Prostate gland (tissue), 2 donors: ENCODE data around the gene SLC12A8. TPM values are rescaled to one million over a fixed set of nuclear protein-coding genes. Genes with fewer than 3 reads are reported as not detected.

Experiments
- DNase-seq: peaks from one replicate; pipeline ENCODE4 v3.0.0-alpha.2; 2019; ENCODE audit warnings: low spot score
- H3K27ac ChIP-seq, 2 donors: fragments of 200-600 bp; sonication (generic); 2 replicates each; pipeline ENCODE4 v1.5.1; 2017 to 2019
- H3K27me3 ChIP-seq: fragments of 200-600 bp; sonication (generic); replicated peaks from 2 replicates; pipeline ENCODE4 v1.5.1; 2019; ENCODE audit not compliant: insufficient read depth
- H3K36me3 ChIP-seq, 2 donors: fragments of 200-600 bp; sonication (generic); 1 replicate in 1 of 2; 2 replicates in 1 of 2; pipeline versions ENCODE4 v1.5.1 to v1.8.1; 2017 to 2019
- H3K4me1 ChIP-seq: fragments of 200-600 bp; sonication (generic); replicated peaks from 2 replicates; pipeline ENCODE4 v1.5.1; 2019
- H3K4me3 ChIP-seq, 2 donors: fragments of 200-600 bp; sonication (generic); 2 replicates each; pipeline ENCODE4 v1.5.1; 2017 to 2019
- H3K9me3 ChIP-seq: fragments of 200-600 bp; sonication (generic); 2 replicates; pipeline ENCODE4 v1.5.1; 2017
- POLR2A ChIP-seq: fragments of 450-650 bp; IDR thresholded peaks from one replicate; pipeline ENCODE4 v1.6.1; 2016; ENCODE audit warnings: antibody characterized with exemption, mild to moderate bottlenecking
- POLR2AphosphoS5 ChIP-seq: sonication (generic); formaldehyde crosslinking; IDR thresholded peaks from one replicate; pipeline ENCODE4 v1.6.1; 2017; ENCODE audit warnings: antibody characterized with exemption
- WGBS: methylation state at CpG from one replicate; pipeline ENCODE4 v1.1.5; 2018; 5-methylcytosine and 5-hydroxymethylcytosine counted together
- intact Hi-C: fragments of 100-400 bp; cut with DNase I; formaldehyde crosslinking; loops from one replicate; pipeline ENCODE4 v1.14.2; 2022
- total RNA-seq, 2 donors: library from RNA; depleted of rRNA; stranded (reverse); fragments of >200 nt; gene quantifications; one replicate each; pipeline ENCODE4 v1.1.0, GENCODE V29; 2016
- TF ChIP-seq, protein P1 (sequence below), 4 experiments: fragments of 200-600 bp in 2 of 4; fragments of 450-650 bp in 2 of 4; sonication (generic) in 2 of 4; IDR thresholded peaks; 1 replicate in 3 of 4; 2 replicates in 1 of 4; pipeline ENCODE4 v1.5.1; 2016 to 2019; ENCODE audit warnings: antibody characterized with exemption in 4 of 4, mild to moderate bottlenecking in 2 of 4, moderate library complexity in 2 of 4

Gene SLC12A8
- total RNA-seq, 2 donors from 2014 or later = 6.5 to 16.4 TPM

GRCh38 chr3:125123451-125124305, 88.9 kb downstream of the SLC12A8 start:
- Histone ChIP-seq H3K36me3 (no peaks in the 10 kb centered on the region), H3K27ac (no peak overlapping the region), H3K27me3 (no peaks in the 10 kb centered on the region), H3K9me3 (no peaks in the 10 kb centered on the region), H3K4me3 (no peak overlapping the region), H3K4me1 (no peaks in the 10 kb centered on the region)
- WGBS = 85% methylated on average over 10 of the region's 10 CpGs
- intact Hi-C loops = no loop called here
- TF ChIP-seq POLR2A = no peak
- no peak for TF ChIP-seq POLR2AphosphoS5
- no peak for DNase-seq

GRCh38 chr3:125121246-125122010, 91.1 kb downstream of the SLC12A8 start:
- no peaks in the 10 kb centered on the region for H3K36me3 ChIP-seq
- no peak for DNase-seq
- H3K27me3 ChIP-seq = no peaks in the 10 kb centered on the region
- TF ChIP-seq POLR2A (no peak), POLR2AphosphoS5 (no peak)
- TF ChIP-seq, protein P1, sequence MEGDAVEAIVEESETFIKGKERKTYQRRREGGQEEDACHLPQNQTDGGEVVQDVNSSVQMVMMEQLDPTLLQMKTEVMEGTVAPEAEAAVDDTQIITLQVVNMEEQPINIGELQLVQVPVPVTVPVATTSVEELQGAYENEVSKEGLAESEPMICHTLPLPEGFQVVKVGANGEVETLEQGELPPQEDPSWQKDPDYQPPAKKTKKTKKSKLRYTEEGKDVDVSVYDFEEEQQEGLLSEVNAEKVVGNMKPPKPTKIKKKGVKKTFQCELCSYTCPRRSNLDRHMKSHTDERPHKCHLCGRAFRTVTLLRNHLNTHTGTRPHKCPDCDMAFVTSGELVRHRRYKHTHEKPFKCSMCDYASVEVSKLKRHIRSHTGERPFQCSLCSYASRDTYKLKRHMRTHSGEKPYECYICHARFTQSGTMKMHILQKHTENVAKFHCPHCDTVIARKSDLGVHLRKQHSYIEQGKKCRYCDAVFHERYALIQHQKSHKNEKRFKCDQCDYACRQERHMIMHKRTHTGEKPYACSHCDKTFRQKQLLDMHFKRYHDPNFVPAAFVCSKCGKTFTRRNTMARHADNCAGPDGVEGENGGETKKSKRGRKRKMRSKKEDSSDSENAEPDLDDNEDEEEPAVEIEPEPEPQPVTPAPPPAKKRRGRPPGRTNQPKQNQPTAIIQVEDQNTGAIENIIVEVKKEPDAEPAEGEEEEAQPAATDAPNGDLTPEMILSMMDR (IDR thresholded peaks at IDR 0.05) = no peak
- H3K27ac ChIP-seq = no peak overlapping the region
- H3K4me1 ChIP-seq = no peaks in the 10 kb centered on the region
- WGBS = 75% methylated on average over 8 of the region's 8 CpGs
- no peak overlapping the region for H3K4me3 ChIP-seq
- H3K9me3 ChIP-seq = no peaks in the 10 kb centered on the region
- intact Hi-C loops = no loop called here

DNA sequence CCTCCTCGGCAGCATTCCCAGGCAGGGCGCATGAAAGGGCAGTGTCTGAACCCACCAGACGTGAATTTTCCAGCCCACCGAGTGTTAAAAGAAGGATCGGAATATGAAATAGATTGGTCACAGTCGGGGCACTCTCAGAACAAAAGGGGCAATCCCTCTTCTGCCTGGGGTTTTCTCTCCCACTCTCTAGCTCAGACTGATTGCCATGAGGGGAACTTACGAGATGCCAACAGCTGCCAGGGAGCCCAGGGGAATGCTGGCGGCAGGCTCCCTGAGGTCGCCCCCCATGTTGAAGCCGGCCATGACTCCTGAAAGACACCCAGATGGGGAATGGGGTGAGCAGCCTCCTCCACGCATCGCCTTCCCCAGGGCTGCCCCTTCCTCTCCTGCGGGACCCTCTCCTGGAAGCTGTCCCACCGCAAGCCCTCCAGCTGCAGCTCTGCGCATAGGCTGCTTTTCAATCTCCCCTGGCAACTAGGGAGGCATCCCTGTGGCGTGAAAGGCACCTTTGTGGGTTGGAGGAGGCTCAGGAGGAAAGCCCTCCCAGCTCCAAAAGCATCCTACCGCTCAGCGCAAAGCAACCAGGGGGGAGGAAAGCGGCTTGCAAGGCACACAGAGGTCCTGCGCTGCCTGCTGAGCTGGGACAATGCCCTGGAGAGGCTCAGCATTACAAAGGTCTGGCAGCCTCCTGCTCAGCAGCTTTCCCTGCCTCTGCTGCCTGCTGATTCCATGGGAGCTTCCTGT, 92.0 kb downstream of the SLC12A8 start:
- Histone ChIP-seq H3K9me3 (no peaks in the 10 kb centered on the region), H3K4me3 (no peak overlapping the region), H3K27ac (no peak overlapping the region), H3K27me3 (no peaks in the 10 kb centered on the region), H3K36me3 (no peaks in the 10 kb centered on the region), H3K4me1 (no peaks in the 10 kb centered on the region)
- WGBS = 47% methylated on average over 20 of the region's 20 CpGs
- intact Hi-C loops = no loop called here
- DNase-seq = no peak
- no peak for TF ChIP-seq POLR2AphosphoS5
- TF ChIP-seq, protein P1 (IDR thresholded peaks at IDR 0.05) = no peak

DNA sequence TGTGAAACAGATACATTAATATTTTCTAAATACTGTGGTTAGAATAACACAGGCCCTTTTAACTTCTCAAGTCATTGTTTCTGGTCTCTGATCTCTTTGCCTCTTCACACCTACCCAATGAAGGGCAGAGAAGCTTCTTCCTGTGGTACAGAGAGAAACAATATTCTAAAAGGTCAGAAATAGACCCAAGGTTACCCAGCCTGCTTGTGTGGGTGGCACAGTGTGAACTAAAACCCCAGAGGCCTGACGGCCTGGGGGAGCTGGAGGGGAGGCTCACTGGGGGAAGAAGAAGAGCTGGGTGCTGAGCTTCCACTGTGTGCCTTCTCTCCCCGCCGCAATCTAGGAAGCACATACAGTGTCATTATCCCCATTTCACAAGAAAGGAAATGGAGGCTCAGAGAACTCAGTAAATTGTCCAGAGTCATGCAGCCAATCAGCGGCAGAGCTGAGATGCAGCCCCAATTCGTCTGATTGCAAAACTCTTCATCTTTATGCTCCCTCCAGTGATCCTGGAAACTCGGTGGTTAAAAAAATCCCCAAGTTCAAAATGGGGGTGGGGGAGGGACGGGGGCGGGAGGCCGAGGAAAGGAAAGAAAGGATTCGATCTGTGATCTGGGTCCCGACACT, 92.7 kb downstream of the SLC12A8 start:
- Histone ChIP-seq H3K4me3 (no peak overlapping the region), H3K27ac (no peak overlapping the region), H3K36me3 (no peaks in the 10 kb centered on the region), H3K9me3 (no peaks in the 10 kb centered on the region), H3K4me1 (no peaks in the 10 kb centered on the region), H3K27me3 (no peaks in the 10 kb centered on the region)
- no peak for DNase-seq
- 45% methylated on average over 11 of the region's 11 CpGs for WGBS
- intact Hi-C loops = loop anchor here (5.0 kb wide), 1 partner anchor 53 kb away; no protein-coding TSS in a partner anchor
- TF ChIP-seq POLR2AphosphoS5 (no peak), POLR2A (no peak)
- TF ChIP-seq, protein P1 (IDR thresholded peaks at IDR 0.05) = no peak
